ENCODE data around the gene PRR23E.

PRR23E gene

DNA sequence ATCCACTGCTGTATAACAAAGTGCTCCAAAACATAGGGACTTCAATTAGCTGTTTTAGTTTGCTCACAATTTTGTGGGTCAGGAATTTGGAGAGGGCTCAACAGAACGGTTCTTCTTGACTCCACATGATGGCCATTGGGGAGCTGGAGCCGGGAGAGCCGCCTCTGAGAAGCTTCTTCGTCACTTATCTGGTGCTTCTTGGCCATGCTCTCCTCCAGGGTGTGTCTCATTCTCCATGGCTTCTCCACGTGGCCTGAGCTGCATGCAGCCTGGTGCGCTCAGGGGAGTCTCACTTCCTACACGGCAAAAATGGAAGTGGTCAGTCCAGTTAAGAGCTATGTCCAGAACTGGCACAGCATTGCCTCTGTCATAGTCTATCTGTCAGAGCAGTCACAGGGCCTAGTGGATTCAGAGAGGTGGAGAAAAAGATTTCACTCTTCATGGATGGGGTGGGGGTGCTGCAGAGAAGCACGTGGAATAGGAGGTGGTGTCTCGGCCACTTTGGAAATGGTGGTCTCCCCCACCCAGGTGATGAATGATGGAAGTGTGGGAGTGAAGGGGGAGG is 26.3 kb upstream of the PRR23E start:
- TF ChIP-seq, protein P1, sequence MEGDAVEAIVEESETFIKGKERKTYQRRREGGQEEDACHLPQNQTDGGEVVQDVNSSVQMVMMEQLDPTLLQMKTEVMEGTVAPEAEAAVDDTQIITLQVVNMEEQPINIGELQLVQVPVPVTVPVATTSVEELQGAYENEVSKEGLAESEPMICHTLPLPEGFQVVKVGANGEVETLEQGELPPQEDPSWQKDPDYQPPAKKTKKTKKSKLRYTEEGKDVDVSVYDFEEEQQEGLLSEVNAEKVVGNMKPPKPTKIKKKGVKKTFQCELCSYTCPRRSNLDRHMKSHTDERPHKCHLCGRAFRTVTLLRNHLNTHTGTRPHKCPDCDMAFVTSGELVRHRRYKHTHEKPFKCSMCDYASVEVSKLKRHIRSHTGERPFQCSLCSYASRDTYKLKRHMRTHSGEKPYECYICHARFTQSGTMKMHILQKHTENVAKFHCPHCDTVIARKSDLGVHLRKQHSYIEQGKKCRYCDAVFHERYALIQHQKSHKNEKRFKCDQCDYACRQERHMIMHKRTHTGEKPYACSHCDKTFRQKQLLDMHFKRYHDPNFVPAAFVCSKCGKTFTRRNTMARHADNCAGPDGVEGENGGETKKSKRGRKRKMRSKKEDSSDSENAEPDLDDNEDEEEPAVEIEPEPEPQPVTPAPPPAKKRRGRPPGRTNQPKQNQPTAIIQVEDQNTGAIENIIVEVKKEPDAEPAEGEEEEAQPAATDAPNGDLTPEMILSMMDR (IDR thresholded peaks at IDR 0.05) = no peak

GRCh38 chr3:127167315-127168043 is 25.5 kb upstream of the PRR23E start:
- TF ChIP-seq, protein P1 (IDR thresholded peaks at IDR 0.05) = no peak

GRCh38 chr3:127168271-127168670 is 24.7 kb upstream of the PRR23E start:
- TF ChIP-seq, protein P1 (IDR thresholded peaks at IDR 0.05) = no peak

DNA sequence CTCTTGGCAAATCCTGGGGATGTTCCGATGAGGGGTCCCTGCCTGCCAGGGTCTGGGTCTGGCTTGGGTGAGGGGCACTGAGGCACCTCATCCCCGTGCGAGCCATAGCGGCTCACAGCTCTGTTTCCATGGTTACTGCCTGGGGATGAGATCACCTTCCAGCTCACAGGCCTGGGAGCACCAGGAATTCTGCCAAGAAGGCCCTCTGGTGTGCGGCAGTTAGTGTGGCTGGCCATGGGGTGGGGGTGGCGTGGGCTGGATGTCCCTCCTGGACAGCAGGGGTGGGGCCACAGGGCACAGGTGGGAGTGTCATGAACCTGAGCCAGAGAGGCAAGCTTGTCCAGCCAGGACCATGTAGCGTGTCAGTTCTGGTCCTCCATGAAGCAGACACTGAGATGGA is 22.1 kb upstream of the PRR23E start:
- TF ChIP-seq, protein P1 (IDR thresholded peaks at IDR 0.05) = no peak

- TF ChIP-seq, protein P1 (IDR thresholded peaks at IDR 0.05) = no peak
These were observed 21.6 kb upstream of the PRR23E start for GRCh38 chr3:127171320-127171719.

DNA sequence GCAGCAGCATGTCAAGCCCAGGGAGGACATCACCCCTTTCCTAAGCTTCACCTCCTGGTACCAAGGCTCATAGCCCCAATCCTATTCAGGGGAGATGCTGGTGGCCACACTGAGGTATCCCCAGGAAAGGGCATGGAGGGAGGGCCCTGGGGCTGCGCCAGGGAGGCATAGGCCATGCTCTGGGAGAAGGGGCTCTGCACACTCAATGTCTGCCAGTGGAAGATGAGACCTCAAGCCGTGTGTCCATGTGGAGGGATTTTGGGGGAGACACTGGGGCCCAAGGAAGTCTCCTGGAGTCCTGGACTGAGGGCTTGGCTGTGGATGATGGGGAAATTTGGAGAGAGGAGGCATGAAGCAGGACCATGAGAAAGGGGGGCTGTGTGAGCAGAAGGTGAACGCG is 21.2 kb upstream of the PRR23E start:
- TF ChIP-seq, protein P1 (IDR thresholded peaks at IDR 0.05) = no peak

GRCh38 chr3:127172211-127172610 is 20.7 kb upstream of the PRR23E start:
- TF ChIP-seq, protein P1 (IDR thresholded peaks at IDR 0.05) = no peak

Measured in LNCAP (cell line).